ENCODE measurements around the gene NUP107. TPM values are rescaled to one million over a fixed set of nuclear protein-coding genes. Genes with fewer than 3 reads are reported as not detected.

Gene NUP107
- total and polyA plus RNA-seq, 7 donors, result 9.2 to 22.8 (median 19.8) TPM

DNA sequence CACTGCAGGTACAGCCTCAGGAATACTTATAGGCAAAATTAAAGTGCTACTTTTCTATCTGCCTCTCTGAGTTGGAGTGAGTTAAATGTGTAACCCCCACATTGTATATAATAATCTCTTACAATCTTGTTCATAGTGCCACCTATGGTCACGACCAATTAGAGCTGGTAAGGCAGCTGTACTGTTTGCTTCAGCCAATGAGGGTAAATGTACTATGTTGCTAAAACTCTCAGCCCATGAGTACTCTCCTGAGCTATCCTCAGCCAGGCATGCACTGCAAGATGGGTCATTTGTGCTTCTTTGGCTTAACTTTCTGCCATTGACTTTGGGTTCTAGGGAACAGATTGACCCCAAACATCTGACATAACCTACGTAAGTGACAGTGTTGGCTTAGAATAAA lies 106.2 kb downstream of the NUP107 start:
- WGBS, 3 donors, result 75 to 80% (median 79%) methylated on average over 2 of the region's 2 CpGs
- no peaks in the 10 kb centered on the region for H3K27me3 ChIP-seq (ENCODE audit: insufficient read depth in 3 of 3, low read length in 2 of 3)
- ATAC-seq (no peak), DNase-seq (no peak)
- H3K27ac ChIP-seq, result no peak overlapping the region
- intact Hi-C loops (cut with DNase I), result no loop called here
- H3K4me3 ChIP-seq, result no peak overlapping the region
- H3K36me3 ChIP-seq (ENCODE audit: insufficient read depth in 1 of 2, low read depth in 1 of 2), result no peaks in the 10 kb centered on the region
- no peaks in the 10 kb centered on the region for H3K9me3 ChIP-seq
- TF ChIP-seq, protein P1, sequence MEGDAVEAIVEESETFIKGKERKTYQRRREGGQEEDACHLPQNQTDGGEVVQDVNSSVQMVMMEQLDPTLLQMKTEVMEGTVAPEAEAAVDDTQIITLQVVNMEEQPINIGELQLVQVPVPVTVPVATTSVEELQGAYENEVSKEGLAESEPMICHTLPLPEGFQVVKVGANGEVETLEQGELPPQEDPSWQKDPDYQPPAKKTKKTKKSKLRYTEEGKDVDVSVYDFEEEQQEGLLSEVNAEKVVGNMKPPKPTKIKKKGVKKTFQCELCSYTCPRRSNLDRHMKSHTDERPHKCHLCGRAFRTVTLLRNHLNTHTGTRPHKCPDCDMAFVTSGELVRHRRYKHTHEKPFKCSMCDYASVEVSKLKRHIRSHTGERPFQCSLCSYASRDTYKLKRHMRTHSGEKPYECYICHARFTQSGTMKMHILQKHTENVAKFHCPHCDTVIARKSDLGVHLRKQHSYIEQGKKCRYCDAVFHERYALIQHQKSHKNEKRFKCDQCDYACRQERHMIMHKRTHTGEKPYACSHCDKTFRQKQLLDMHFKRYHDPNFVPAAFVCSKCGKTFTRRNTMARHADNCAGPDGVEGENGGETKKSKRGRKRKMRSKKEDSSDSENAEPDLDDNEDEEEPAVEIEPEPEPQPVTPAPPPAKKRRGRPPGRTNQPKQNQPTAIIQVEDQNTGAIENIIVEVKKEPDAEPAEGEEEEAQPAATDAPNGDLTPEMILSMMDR (IDR thresholded peaks at IDR 0.05), result no peak
- H3K4me1 ChIP-seq, result no peaks in the 10 kb centered on the region

DNA sequence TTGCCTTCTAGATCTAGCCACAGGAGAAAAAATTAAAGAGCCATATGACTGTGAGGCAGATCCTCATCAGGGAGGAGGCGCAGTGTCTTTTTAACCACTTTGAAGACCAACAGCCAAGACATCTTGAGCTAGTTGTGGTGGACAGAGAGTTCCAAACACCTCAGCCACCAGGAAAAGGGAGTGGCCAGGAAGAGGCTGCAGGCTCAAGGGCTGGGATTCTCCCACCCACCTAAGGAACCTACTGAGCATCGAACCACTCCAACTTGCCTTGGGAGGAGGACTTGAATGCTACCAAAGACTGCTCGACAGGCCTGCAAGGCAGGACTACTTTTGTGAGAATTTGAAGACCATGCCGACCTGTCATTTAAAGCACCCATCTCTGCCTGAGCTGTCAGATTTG lies 106.7 kb downstream of the NUP107 start:
- DNase-seq (no peak), ATAC-seq (no peak)
- Histone ChIP-seq H3K4me3 (no peak overlapping the region), H3K36me3 (ENCODE audit: insufficient read depth in 1 of 2, low read depth in 1 of 2) (no peaks in the 10 kb centered on the region), H3K9me3 (no peaks in the 10 kb centered on the region), H3K27ac (no peak overlapping the region), H3K27me3 (ENCODE audit: insufficient read depth in 3 of 3, low read length in 2 of 3) (no peaks in the 10 kb centered on the region), H3K4me1 (no peaks in the 10 kb centered on the region)
- intact Hi-C loops (cut with DNase I), result no loop called here
- WGBS, 3 donors, result 91 to 93% (median 92%) methylated on average over 4 of the region's 4 CpGs
- TF ChIP-seq, protein P1 (IDR thresholded peaks at IDR 0.05), result no peak

DNA sequence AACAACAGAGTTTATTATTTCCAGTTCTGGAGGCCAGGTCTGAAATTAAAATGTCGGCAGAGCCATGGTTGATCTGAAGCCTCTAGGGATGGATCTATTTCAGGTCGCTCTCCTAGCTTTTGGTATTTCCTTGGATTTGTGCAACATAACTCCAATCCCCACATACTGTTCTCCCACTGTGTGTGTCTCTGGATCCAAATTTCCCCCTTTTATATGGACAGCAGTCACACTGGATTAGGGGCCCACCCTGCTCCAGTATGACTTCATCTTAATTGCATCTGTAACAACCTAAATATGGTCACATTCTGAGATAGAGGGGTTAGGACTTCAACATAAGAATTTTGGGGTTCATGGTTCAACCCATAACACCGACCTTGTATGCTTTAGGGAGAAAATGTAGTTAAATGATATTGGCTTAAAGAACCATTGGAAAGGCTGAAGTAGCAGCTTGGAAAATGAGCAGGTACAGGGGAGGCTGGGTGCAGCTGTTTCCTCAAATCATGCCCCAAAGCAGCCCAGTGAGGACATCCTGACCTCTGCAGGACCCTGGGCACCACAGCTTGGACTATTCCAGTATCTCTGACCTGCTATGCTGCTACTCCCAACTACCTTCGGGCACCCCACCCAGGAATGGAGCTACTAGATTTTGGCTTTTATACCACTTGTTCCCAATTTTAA lies 107.3 kb downstream of the NUP107 start:
- Histone ChIP-seq H3K4me1 (no peaks in the 10 kb centered on the region), H3K27me3 (ENCODE audit: insufficient read depth in 3 of 3, low read length in 2 of 3) (no peaks in the 10 kb centered on the region), H3K27ac (no peak overlapping the region), H3K4me3 (no peak overlapping the region), H3K9me3 (no peaks in the 10 kb centered on the region), H3K36me3 (ENCODE audit: insufficient read depth in 1 of 2, low read depth in 1 of 2) (no peaks in the 10 kb centered on the region)
- ATAC-seq (no peak), DNase-seq (no peak)
- intact Hi-C loops (cut with DNase I), result no loop called here
- 60 to 66% (median 64%) methylated on average over 4 of the region's 4 CpGs for WGBS, 3 donors
- TF ChIP-seq, protein P1 (IDR thresholded peaks at IDR 0.05), result no peak

DNA sequence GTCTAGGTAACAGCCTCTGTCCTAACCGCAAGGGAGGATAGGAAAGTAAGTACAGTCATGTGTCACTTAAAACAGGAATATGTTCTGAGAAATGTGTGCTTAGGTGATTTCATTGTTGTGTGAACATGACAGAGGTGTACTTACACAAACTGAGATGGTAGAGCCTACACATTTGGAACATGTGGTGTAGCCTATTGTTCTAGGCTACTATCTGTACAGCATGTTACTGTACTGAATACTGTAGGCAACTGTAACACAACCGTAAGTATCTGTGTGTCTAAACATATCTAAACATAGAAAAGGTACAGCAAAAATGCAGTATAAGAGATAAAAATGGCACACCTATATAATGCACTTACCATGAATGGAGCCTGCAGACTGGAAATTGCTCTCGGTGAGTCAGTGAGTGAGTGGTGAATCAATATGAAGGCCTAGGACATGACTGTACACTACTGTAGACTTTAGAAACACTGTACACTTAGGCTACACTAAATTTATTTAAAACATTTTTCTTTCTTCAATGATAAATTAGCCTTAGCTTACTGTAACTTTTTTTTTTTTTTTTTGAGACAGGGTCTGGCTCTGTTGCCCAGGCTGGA lies 108.0 kb downstream of the NUP107 start:
- no peak overlapping the region for H3K27ac ChIP-seq
- no peaks in the 10 kb centered on the region for H3K27me3 ChIP-seq (ENCODE audit: insufficient read depth in 3 of 3, low read length in 2 of 3)
- H3K4me1 ChIP-seq, result no peaks in the 10 kb centered on the region
- TF ChIP-seq, protein P1 (IDR thresholded peaks at IDR 0.05), result no peak
- ATAC-seq (no peak), DNase-seq (no peak)
- no peaks in the 10 kb centered on the region for H3K9me3 ChIP-seq
- 96 to 98% (median 96%) methylated on average over 3 of the region's 3 CpGs for WGBS, 3 donors
- no peak overlapping the region for H3K4me3 ChIP-seq
- no peaks in the 10 kb centered on the region for H3K36me3 ChIP-seq (ENCODE audit: insufficient read depth in 1 of 2, low read depth in 1 of 2)
- intact Hi-C loops (cut with DNase I), result no loop called here

Other genes with a start within 250 kb of the NUP107 start
- gene RAP1B, start 76.1 kb upstream of the NUP107 start, total RNA-seq, result 10 to 100 TPM; 36.2 to 65.6 (median 54.1) TPM
- 10 to 100 TPM; 39.7 to 85.7 (median 69.4) TPM for gene RAP1B, start 76.1 kb upstream of the NUP107 start, polyA plus RNA-seq
- 1 to 10 TPM; 4.2 to 7.5 (median 6.0) TPM for gene SLC35E3, start 59.2 kb downstream of the NUP107 start, total RNA-seq
- 1 to 10 TPM; 2.9 to 3.6 (median 2.9) TPM for gene SLC35E3, start 59.2 kb downstream of the NUP107 start, polyA plus RNA-seq
- 100 to 1,000 TPM in 1 of 4 donors, 10 to 100 TPM in 3; 51.8 to 455 (median 77.6) TPM for gene MDM2, start 121.2 kb downstream of the NUP107 start, total RNA-seq
- gene MDM2, start 121.2 kb downstream of the NUP107 start, polyA plus RNA-seq, result 10 to 100 TPM; 25.0 to 34.2 (median 26.0) TPM
- 10 to 100 TPM in 1 of 4 donors, 1 to 10 TPM in 3; 3.4 to 13.3 (median 6.2) TPM for gene CPM, start 246.2 kb downstream of the NUP107 start, total RNA-seq
- 1 to 10 TPM; 2.2 to 5.8 (median 3.0) TPM for gene CPM, start 246.2 kb downstream of the NUP107 start, polyA plus RNA-seq